ENCODE results near the gene CMTM2.
A peak's percentile ranks its signal among the peaks of the same experiment; 100 is the strongest.

The CMTM2 gene

DNA sequence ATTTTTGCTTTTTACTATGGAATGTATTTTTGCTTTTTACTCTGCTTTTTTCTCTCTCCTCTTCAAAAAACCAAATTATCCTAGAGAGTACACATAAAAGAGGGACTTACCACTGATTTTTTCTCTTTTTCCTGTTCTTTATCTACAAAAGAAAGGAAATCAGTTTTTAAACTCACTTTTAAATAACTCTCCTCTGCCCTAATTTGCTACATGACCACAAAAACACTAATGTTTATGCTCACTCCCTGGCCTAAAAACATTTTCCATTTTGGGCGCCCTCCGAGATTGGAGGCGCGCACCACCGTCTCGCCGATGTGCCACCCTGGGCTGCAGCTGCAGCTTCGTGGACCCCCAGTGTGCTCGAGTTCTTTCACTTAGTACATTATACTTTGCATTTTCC lies 30.4 kb upstream of the CMTM2 start:
- H3K9me3 ChIP-seq (ENCODE audit: severe bottlenecking) = no peaks in the 10 kb centered on the region
- H3K4me1 ChIP-seq (ENCODE audit: insufficient read depth, poor library complexity, severe bottlenecking) = peaks cover 24% of the 10 kb centered on the region
- TF ChIP-seq, protein P1, sequence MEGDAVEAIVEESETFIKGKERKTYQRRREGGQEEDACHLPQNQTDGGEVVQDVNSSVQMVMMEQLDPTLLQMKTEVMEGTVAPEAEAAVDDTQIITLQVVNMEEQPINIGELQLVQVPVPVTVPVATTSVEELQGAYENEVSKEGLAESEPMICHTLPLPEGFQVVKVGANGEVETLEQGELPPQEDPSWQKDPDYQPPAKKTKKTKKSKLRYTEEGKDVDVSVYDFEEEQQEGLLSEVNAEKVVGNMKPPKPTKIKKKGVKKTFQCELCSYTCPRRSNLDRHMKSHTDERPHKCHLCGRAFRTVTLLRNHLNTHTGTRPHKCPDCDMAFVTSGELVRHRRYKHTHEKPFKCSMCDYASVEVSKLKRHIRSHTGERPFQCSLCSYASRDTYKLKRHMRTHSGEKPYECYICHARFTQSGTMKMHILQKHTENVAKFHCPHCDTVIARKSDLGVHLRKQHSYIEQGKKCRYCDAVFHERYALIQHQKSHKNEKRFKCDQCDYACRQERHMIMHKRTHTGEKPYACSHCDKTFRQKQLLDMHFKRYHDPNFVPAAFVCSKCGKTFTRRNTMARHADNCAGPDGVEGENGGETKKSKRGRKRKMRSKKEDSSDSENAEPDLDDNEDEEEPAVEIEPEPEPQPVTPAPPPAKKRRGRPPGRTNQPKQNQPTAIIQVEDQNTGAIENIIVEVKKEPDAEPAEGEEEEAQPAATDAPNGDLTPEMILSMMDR (IDR thresholded peaks at IDR 0.05; ENCODE audit: poor library complexity, severe bottlenecking) = no peak
- H3K4me3 ChIP-seq (ENCODE audit: severe bottlenecking) = peak overlapping the region; percentile 97
- DNase-seq (ENCODE audit: low spot score) (no peak), ATAC-seq (ENCODE audit: low read depth) (no peak)
- H3K27me3 ChIP-seq (ENCODE audit: insufficient read depth, poor library complexity, severe bottlenecking) = no peaks in the 10 kb centered on the region
- H3K36me3 ChIP-seq (ENCODE audit: low read depth) = peaks cover 14% of the 10 kb centered on the region
- H3K27ac ChIP-seq (ENCODE audit: poor library complexity, severe bottlenecking) = peak overlapping the region; percentile 68

GRCh38 chr16:66549284-66550131 lies 29.8 kb upstream of the CMTM2 start, which contains the start of gene TK2:
Gene TK2 (minus strand): TSS chr16:66550122. CDS start chr16:66550061, 61 bp downstream.
- Histone ChIP-seq H3K4me1 (ENCODE audit: insufficient read depth, poor library complexity, severe bottlenecking) (peaks cover 24% of the 10 kb centered on the region), H3K4me3 (ENCODE audit: severe bottlenecking) (peak within 1 kb of the TSS; percentile 97), H3K27me3 (ENCODE audit: insufficient read depth, poor library complexity, severe bottlenecking) (no peaks in the 10 kb centered on the region), H3K36me3 (ENCODE audit: low read depth) (peaks cover 20% of the 10 kb centered on the region), H3K9me3 (ENCODE audit: severe bottlenecking) (no peaks in the 10 kb centered on the region), H3K27ac (ENCODE audit: poor library complexity, severe bottlenecking) (peak within 1 kb of the TSS; percentile 68)
- TF ChIP-seq, protein P1 (IDR thresholded peaks at IDR 0.05; ENCODE audit: poor library complexity, severe bottlenecking) = peak; percentile 46
- no peak for DNase-seq (ENCODE audit: low spot score)
- ATAC-seq (ENCODE audit: low read depth) = peak; percentile 70

- no peak for DNase-seq (ENCODE audit: low spot score)
- H3K36me3 ChIP-seq (ENCODE audit: low read depth) = peaks cover 24% of the 10 kb centered on the region
- H3K27me3 ChIP-seq (ENCODE audit: insufficient read depth, poor library complexity, severe bottlenecking) = no peaks in the 10 kb centered on the region
- no peaks in the 10 kb centered on the region for H3K9me3 ChIP-seq (ENCODE audit: severe bottlenecking)
- no peak for ATAC-seq (ENCODE audit: low read depth)
- TF ChIP-seq, protein P1 (IDR thresholded peaks at IDR 0.05; ENCODE audit: poor library complexity, severe bottlenecking) = peak; percentile 21
- no peak overlapping the region for H3K4me3 ChIP-seq (ENCODE audit: severe bottlenecking)
- peak overlapping the region; percentile 44 for H3K27ac ChIP-seq (ENCODE audit: poor library complexity, severe bottlenecking)
- peaks cover 24% of the 10 kb centered on the region for H3K4me1 ChIP-seq (ENCODE audit: insufficient read depth, poor library complexity, severe bottlenecking)
These were observed 27.9 kb upstream of the CMTM2 start for GRCh38 chr16:66551348-66551759.

DNA sequence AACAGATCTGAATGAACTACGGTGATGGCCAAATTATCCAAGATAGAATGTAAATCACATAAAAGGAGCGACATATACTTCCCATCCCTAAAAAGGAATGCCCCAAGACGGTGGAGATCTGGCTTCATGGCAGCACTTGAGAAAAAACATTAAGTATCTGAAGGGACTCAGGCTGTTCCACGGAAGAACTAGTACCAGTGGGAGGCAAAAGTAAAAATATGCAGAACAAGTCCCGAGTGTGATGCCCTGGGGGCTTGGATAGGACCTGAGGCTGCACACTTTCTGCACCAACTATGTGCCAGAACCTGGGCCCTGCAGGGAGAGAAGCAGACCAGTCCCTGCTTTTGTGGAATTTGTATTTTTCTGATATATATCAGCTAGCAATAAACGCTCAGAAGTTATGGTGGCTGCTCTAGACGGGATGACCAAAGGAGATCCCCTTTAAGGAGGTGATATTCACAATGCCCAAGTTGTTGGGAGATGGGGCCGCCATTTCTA lies 27.4 kb upstream of the CMTM2 start:
- peaks cover 27% of the 10 kb centered on the region for H3K36me3 ChIP-seq (ENCODE audit: low read depth)
- H3K4me1 ChIP-seq (ENCODE audit: insufficient read depth, poor library complexity, severe bottlenecking) = peaks cover 24% of the 10 kb centered on the region
- peak overlapping the region; percentile 40 for H3K4me3 ChIP-seq (ENCODE audit: severe bottlenecking)
- no peaks in the 10 kb centered on the region for H3K27me3 ChIP-seq (ENCODE audit: insufficient read depth, poor library complexity, severe bottlenecking)
- no peak for DNase-seq (ENCODE audit: low spot score)
- H3K27ac ChIP-seq (ENCODE audit: poor library complexity, severe bottlenecking) = peak overlapping the region; percentile 44
- no peak for ATAC-seq (ENCODE audit: low read depth)
- TF ChIP-seq, protein P1 (IDR thresholded peaks at IDR 0.05; ENCODE audit: poor library complexity, severe bottlenecking) = no peak
- H3K9me3 ChIP-seq (ENCODE audit: severe bottlenecking) = no peaks in the 10 kb centered on the region
